DMS114 treated with DMSO at 0.1 percent for 48 hours (cell line): ENCODE results near the gene EPHA6.
"Not testable (repeated sequence)": the region's sequence is repeated elsewhere in the genome, so short reads cannot be mapped to it uniquely, and the experiment has no call there.

Experiments used
- DNase-seq: peaks from one replicate; lab custom pipeline; 2025; ENCODE audit not compliant: unreplicated experiment; lab: John Stamatoyannopoulos, UW

Gene EPHA6

DNA sequence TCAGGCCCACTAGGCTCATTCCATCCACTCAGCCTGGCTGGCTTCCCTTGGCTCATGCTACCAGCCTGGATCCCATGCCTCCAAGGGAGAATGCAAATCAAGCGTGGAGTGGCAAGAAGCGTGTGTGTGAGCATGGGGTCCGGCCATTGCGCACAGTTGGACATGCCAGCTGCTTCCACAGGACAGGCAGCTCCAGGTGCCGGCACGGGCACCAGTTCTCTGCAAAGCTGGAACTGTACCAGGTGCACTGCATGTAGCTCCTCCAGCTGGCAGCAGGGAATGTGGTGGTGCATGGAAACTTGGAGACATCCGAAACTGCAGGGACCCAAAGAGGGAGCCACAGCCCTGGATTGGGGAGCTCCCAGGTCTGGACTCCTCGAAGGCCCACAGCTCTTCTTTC is 449.8 kb downstream of the EPHA6 start:
- no peak for DNase-seq

DNA sequence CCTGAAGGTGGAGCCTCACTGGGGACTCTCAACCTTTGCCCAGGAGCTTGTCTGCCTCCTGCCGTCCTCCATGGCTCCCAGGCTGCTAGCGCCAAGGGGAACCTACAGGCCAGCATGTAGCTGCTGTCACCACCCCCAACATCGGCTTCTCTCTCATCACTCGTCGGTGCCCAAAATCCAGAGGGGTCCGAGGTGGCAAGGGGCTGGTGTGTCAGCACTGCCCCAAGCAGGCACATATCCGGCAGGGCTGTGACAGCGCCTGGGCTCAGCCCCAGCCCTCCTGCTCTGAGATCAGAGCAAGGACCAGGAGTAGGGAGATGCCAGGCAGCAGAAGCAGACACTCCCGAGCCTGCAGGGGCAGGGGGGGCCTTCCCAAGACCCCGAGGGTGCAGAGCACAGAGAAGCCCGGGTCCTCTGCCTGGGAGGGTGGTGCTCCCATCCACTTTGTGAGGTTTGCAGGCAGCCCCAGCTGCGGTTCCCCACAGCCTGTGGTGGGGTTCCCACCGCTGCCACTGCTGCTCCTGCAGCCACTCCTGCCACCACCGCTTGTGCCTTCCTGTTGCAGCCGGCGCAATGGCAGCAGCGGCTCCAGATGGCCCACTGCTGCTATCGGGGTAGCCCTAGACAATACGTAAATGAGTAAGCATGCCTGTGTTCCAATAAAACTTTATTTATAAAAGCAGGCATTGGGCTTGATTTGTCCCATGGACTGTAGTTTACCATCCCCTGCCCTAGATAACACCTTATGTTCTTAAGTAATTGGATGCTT is 451.0 kb downstream of the EPHA6 start:
- DNase-seq = no peak

DNA sequence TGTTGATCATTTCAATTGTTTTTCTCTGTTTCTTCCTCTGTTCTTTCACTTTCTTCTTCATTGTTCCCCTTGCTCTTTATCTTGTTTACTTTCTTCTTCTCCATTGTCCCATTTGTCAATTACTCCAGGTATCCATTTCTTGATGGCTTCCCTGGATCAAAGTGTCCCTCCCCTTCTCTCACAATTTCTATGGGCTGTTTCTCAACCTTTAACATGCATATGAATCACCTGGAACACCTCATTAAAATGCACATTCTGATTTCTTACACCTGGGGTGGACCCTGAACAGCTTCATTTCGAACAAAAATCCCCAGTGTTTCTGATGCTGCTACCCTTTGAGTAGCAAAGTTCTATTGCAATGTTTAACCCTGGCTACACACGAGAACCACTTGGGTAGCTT is 454.8 kb downstream of the EPHA6 start:
- DNase-seq = no peak

DNA sequence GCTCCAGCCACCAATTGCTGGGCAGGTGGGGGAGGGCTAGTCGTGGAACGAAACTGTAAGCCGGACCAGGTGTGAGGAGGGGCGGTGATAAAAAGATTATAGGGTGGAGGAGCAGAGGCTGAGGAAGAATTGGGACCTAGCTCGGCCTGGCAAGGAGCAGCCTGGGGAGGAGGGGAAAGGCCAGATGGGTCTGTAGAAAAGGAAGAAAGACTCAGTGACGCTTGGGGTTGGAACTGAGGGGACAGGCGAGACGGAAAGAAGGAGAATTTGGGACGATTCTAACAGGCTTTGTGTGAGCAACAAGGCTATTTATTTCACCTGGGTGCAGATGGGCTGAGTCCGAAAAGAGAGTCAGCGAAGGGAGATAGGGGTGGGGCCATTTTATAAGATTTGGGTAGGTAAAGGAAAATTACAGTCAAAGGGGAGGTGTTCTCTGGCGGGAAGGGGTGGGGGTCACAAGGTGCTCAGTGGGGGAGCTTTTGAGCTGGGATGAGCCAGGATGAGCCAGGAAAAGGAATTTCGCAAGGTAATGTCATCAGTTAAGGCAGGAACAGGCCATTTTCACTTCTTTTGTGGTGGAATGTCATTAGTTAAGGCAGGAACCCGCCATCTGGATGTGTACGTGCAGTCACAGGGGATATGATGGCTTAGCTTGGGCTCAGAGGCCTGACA is 462.6 kb downstream of the EPHA6 start:
- not testable (repeated sequence) for DNase-seq

DNA sequence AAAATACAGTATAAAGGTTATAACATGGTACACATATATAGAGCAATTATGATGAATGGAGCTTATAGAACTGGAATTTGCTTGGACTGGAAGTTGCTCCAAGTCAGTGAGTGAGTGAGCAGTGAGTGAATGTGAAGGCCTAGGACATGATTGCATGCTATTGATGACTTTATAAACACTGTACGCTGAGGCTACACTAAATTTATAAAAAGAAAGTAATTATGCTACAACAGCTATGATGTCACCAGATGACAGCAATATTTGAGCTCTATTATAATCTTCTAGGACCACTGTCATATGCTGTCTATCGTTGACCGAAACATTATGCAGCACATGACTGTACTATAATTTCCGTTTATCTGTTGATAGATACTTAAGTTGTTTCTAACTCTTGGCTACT is 463.3 kb downstream of the EPHA6 start:
- DNase-seq = no peak

DNA sequence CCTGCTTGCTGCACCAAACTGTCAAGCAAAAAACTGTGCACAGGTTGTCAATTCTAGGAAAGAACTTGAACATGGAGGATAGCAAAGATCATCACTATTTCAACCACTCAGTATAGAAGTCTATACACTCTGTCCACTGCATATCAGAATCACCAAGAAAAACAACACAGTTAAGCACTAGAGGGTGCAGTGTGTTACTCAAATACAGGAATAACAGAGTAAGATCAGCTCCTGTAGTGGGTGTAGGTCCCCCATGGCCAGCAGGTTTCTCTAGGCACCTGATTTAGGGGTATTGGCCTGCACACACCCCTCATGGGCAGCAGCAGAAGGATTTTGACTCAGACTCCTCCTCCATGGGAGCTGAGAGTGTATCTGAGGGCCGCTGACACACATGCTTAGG is 464.1 kb downstream of the EPHA6 start:
- no peak for DNase-seq

DNA sequence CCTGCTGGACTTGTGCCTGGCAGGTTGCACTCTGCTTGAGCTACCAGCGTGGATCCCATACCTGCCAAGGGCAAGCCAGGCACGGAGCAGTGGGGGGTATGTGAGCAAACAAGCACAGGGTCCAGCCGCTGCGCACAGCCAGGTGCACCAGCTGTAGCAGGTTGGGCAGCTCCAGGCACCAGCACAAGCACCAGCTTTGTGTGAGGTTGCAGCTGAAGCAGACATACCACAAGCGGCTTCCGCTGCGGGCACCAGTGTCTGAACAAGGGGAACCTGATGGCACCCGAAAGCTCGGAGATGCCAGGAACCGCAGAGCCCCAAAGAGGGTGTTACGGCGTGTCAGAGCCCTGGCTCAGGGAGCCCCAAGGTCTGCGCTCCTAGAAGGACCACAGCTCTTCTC is 477.5 kb downstream of the EPHA6 start:
- no peak for DNase-seq

DNA sequence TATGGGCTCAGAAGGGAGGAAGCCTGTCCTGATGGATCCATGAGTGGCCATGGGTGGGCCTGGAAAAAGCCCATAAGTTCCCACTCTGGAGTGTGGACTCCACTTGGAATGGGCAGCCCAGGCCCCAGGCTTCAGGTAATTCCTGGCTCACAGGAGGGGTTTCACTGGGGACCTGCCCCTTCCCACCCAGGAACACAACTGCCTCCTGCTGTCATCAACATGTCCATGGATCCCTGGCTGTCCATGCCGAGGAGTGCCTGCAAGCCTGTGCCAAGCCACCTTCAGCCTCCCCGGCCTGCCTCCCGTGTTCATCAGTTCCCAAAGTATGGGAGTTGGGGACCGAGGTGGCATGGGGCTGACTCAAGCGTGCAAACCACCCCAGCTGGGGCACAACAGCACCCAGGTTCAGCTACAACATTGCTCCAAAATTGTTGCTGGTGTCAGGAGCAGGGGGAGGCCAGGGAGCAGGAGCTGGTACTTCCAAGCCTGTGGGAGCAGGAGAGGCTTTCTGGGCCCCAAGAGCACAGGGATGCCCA is 479.3 kb downstream of the EPHA6 start:
- DNase-seq = no peak

DNA sequence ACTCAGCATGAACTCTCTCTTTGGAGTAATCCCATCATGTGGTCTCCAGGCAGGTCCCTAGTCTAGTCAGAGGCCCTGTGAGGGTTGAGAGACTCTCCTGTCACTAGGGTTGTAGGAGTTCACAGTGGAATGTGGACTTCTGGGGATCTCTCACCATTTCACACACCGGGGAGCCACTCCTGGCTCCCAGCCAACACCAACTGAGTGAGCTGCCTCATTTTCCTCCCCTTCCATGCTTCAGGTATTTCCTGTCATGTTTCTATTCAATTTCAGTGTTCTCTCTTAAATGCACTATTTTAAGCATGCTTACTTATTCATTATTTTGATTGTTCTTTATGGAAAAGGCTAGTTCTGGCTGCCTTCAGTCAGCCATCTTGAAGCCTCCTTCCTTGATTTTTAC is 482.6 kb downstream of the EPHA6 start:
- DNase-seq = no peak

DNA sequence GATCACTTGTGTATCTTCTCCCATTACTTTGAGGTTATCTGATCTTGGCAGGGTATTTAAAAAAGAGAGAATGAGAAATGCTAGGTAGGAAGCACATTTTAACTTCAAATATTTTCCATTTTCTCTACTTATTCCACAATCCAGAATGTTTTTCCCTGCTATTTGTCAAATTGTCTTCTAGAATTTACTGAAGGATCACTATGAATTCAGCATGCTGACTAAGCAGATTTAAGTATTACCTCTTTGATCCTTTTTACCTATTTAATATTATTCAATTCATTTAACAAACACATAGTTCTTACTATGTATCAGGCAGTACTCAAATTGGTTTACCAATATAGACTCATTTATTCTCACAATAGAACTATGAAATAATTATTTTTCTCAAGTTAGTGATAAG is 486.7 kb downstream of the EPHA6 start:
- no peak for DNase-seq

DNA sequence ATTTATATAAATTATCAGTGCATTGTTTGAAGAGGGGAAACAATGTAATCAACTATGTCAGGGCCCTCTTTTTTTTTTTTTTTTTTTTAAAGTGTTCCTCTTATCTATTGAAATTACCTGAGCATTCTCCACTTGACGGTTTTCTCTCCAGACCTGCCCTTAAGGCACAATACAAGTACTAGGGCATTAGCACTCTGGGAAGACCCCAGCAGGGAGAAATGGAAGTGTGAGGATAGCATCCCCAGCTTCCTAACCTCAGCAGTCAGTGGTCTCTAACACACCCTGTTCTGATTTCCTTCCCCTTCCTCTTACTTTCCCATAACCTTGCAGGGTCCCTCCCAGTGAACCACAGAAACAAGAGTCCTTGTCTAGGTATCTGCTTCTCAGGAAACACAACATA is 491.8 kb downstream of the EPHA6 start:
- DNase-seq = no peak

DNA sequence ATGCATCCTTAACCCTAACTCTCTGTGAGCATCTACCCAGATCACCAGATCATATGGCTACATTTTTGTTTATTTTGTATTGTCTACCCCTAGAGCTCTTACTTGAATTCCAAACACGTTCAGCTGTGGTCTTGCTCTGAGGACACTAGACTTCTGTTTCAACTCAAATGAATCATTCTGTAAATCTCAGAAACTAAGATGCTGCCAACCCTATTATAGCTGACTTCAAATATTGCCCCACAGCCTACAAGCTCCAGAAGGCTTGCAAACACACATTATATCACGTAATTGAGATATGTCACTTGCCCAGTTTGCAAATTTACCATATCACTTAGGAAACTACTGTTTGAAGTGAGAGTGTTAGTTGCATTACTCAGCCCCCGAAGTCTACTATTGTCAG is 524.0 kb downstream of the EPHA6 start:
- DNase-seq = no peak

DNA sequence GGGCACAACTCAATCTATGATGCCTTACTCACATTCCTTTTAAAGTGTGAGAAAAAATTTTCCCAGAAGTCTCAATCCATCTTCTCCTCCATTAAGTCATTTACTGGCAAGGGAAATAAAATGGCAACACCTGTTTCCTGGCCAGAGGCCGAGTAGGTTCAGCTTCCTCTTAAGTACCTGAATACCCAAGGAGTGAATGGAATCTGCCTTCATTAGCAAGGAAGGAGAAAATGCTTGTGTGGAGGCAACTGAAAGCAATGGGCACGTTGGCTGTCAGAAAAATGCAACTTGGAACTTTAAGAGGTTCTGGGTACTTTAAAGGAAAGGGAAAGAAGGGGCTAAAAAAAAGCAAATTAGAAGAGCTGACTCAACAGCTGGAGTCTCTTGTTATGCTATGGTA is 526.5 kb downstream of the EPHA6 start:
- no peak for DNase-seq

DNA sequence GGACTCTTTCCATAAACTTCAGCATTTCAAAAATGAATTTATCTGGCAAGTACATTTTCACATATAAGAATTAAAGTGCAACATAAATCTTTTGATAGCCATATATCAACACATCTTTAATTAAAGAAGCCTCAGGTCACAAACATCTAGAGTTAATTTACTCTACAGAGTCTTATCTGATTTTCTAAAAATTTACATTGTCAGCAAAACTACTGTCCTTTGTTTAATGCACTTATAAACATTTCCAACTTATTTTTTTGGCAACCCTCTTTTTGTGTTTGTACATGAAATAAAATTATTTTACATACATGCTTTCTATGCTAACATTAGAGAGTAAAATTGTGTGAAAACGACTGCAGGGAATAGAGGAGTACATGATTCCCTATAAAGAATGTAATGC is 533.4 kb downstream of the EPHA6 start:
- DNase-seq = no peak

DNA sequence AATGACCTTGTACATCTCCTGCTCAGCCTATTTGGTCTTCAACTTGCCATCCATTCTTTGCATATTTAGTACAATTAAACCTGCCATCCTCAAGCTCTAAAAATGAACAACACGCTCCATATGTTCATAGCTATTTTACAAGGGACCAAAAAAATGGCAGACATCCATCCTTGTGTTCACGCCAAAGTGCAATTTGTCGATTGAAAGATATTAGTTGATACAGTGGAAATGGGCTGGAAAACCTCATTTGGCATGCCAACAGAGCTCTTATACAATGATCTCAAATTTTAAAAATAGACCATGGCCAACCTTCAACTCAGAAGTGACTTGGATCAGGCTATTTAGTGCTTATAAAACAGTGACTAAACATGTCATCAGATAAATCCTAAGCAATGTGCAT is 536.6 kb downstream of the EPHA6 start:
- DNase-seq = no peak

DNA sequence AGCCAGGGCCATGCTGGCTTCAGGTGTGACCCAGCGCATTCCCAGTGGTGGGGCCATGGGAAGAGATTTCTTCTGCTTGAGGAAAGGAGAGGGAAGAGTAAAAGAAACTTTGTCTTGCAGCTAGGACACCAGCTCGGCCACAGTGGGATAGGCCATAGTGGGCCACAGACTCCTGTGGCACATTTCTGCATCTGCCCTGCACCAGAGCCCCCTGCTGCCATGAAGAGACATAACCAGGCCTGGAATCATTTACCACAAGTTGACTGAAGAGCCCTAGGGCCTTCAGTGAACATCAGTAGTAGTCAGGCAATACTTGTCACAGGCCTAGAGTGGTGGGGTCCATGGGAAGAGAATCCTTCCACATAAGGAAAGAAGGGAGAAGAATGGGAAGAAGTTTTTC is 538.8 kb downstream of the EPHA6 start:
- DNase-seq = no peak

DNA sequence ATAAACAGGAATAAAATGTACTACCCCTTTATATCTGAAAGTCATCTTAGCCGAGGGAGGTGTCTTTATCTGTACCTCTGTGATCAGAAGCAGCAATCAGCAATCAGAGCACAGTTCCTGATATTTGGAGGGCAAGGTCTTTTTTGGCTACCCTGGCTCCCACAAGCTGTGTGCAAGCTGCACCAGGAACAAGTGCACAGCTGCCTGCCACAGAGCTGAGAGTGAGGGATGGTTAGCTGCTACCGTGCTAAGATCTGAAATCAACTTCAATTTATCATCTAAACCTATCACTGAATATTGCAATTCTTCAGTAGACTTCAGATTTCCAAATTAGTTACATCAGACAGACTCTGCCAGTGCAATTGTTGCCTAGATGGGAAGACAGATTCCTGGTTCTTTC is 545.6 kb downstream of the EPHA6 start:
- DNase-seq = no peak

DNA sequence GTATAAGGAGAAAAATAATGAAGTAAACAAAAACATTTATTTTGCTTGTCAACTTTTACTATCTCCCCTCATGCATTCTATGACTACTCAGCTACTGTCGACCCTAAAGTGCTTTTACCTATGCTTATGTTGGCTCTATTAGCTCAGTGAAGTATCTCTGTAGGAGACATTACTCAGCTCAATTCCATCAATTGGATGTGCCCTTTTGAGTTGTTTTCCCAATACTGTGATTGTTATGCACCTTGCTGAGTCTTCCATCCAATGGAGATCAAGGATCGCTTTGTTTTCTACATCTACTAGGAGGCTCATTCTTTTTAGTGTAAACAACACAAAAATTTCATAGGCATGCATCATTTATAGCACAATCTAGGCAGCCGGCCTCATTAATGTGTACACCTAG is 546.4 kb downstream of the EPHA6 start:
- no peak for DNase-seq

DNA sequence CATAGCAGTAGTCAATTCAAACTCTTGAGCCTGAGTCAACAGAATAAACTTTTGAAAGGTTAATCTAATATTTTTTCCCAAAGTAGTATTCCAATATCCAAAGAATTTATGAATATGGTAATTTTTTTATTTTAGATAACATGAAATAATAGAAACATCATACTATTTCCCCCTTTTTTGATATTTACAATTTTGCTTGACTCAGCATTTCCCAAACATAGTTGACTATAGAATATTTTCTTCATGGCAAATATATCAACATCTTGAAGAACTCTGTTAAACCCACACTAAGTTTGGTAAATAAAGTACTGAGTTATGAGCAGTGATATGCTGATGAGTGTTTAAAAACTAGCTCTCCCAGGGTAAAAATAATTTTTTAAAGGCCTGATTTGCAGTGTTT is 570.2 kb downstream of the EPHA6 start:
- DNase-seq = no peak

DNA sequence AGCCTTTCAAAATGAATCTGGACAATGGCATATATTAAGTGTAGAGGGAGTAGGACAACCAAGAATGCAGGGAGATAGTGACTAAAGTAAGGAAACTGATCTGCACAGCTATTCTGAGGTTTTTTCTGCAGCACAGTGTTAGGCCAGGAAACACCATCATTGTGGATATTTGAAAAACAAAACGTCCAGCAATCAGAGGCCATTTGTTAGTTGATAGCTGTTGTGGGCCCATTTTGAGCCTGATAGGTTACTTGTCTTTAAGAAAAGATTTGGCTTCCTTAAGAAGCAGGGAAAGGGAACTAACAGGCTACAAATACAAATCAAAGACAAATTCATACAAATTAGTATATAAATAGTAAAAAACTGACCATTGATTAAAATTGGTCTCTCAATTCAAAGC is 574.4 kb downstream of the EPHA6 start:
- DNase-seq = no peak

DNA sequence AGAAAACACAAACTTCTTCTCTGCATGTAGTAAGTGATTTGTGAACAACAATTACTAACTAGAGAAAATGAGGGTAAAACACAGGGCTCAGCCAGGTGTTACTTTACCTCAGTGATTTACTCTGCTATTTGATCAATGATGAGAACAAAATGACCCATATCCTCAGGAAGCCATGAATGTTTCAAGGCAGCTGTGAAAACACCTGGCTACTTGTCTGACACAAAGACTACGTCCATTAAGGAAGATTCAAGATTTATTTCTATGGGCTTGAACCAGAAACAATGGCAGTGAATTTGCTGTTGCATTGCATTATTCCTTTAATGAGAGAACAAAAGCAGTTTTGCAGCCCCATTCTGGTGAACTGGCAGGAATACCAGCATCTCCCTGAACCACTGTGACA is 575.5 kb downstream of the EPHA6 start:
- DNase-seq = no peak

DNA sequence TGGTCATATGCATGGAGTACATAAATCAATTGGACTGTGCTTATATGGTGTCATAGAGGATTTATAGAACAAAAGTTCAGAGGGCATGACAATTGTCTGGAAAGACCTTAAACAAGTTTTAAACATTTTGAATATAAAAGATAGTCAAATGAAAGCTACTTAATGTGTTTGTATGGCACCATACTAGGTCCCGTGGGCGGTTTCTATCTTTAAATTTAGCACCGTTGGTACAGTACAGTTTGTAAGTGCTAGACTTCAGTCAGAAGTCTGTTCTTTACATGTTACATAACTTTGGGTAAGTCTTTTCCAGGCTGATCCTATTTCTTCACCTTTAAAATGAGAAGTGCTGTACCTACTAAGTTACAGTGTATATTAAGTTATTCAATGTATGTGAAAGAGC is 576.8 kb downstream of the EPHA6 start:
- DNase-seq = no peak

DNA sequence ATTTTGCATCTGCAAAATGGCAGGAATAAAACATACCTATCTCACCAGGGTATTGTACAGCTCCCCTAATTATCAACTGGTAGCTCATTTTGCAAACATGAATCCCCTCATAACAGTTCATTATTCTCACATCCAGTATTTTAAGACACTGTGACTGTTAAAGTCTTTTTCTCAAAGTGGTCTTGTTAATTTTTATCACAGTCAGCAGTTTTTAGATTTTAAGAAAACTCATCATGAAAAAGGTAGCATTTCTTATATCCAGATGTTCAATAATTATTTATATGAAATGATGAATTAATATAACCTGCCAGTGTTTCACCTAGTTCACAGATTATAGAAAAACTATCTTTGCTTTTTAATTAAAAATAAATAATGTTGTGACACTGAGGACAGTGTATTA is 595.2 kb downstream of the EPHA6 start:
- DNase-seq = no peak
